ENCODE data around the gene TNIP2.
"Not testable (repeated sequence)": the region's sequence is repeated elsewhere in the genome, so short reads cannot be mapped to it uniquely, and the experiment has no call there.

GRCh38 chr4:2762486-2763370 lies 6.6 kb upstream of the TNIP2 start:
- not testable (repeated sequence) for TF ChIP-seq POLR2AphosphoS5 (IDR thresholded peaks at IDR 0.05; ENCODE audit: insufficient read depth, low read depth, low read length); POLR2A (IDR thresholded peaks at IDR 0.05; ENCODE audit: low read depth, low read length); EZH2 (IDR thresholded peaks at IDR 0.05; ENCODE audit: borderline replicate concordance, low read depth, low read length, severe bottlenecking); GATA2 (IDR thresholded peaks at IDR 0.05; ENCODE audit: insufficient read depth, insufficient read length, low read depth, low read length); MYC (IDR thresholded peaks at IDR 0.05; ENCODE audit: low read depth, low read length); MAX (IDR thresholded peaks at IDR 0.05; ENCODE audit: insufficient read depth, insufficient read length); FOS (IDR thresholded peaks at IDR 0.05; ENCODE audit: borderline replicate concordance, insufficient read depth, low read length); JUN (IDR thresholded peaks at IDR 0.05; ENCODE audit: borderline replicate concordance, insufficient read depth, insufficient read length, low read depth)
- TF ChIP-seq, protein P1, sequence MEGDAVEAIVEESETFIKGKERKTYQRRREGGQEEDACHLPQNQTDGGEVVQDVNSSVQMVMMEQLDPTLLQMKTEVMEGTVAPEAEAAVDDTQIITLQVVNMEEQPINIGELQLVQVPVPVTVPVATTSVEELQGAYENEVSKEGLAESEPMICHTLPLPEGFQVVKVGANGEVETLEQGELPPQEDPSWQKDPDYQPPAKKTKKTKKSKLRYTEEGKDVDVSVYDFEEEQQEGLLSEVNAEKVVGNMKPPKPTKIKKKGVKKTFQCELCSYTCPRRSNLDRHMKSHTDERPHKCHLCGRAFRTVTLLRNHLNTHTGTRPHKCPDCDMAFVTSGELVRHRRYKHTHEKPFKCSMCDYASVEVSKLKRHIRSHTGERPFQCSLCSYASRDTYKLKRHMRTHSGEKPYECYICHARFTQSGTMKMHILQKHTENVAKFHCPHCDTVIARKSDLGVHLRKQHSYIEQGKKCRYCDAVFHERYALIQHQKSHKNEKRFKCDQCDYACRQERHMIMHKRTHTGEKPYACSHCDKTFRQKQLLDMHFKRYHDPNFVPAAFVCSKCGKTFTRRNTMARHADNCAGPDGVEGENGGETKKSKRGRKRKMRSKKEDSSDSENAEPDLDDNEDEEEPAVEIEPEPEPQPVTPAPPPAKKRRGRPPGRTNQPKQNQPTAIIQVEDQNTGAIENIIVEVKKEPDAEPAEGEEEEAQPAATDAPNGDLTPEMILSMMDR (IDR thresholded peaks at IDR 0.05; ENCODE audit: extremely low read depth in 1 of 2, insufficient read depth in 1 of 2, low read depth in 1 of 2, low read length in 2 of 2), result not testable (repeated sequence)

Measured in endothelial cell of umbilical vein (primary cell).